ENCODE results near the gene WARS2.

The WARS2 gene

GRCh38 chr1:118986555-118987467, 153.6 kb downstream of the WARS2 start:
- CTCF ChIA-PET = no interaction called here
- no peak for TF ChIP-seq L3MBTL2 (conservative IDR thresholded peaks at IDR 0.05)
- no peak for TF ChIP-seq FOXM1 (IDR thresholded peaks at IDR 0.05; ENCODE audit: borderline replicate concordance)
- TF ChIP-seq FOXA1 (IDR thresholded peaks at IDR 0.05) = no peak
- DNase-seq (ENCODE audit: extremely low spot score) = no peak
- POLR2A ChIA-PET = no interaction called here

DNA sequence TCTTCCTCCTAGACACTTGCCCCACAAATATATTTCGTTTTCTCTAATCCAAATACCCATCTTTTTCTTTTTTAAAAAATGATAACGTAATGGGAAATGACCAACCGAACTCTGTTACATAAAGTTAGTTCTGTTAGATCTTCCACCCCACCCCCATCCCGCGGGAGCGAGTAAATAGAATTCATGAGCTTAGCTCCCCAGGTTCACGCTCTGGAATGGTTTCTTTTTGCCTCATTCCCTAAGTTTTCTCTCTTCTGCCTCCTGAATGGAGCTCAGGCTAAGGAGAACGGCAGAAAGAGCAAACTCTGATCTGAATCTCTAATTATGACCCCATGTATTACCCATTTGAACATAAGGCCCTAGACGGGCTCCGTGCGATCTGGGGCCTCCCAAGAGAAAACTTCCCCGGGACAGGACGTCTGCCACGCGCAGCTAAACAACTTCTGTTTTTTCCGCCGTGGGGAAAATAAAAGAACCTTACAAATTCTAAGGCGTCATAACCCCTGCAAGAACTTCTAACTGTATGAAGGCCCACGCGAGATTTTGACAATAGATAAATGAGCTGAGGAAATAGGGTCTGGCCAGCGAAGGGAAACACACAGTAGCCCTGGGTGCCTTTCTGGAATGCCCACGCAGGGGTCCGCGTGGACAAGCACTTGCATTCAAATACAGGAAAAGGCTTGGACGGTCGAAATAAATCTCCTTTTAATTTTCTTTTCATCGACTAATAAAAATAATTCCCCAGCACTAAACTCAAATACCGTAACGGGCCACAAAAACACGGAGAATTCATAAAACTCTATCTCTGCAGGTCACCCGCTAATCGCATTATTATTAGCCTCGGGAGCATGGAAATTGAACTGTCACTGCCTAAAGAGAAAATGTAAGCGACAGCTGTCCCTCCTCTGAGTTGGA, 154.6 kb downstream of the WARS2 start:
- CTCF ChIA-PET = no interaction called here
- no peak for DNase-seq (ENCODE audit: extremely low spot score)
- no peak for TF ChIP-seq LEF1 (IDR thresholded peaks at IDR 0.05; ENCODE audit: borderline replicate concordance)
- no peak for TF ChIP-seq ARNT (IDR thresholded peaks at IDR 0.05)
- no peak for TF ChIP-seq CTBP1 (IDR thresholded peaks at IDR 0.05; ENCODE audit: borderline replicate concordance)
- no peak for TF ChIP-seq L3MBTL2 (conservative IDR thresholded peaks at IDR 0.05)
- TF ChIP-seq FOXA1 (IDR thresholded peaks at IDR 0.05) = no peak
- no peak for TF ChIP-seq FOXK2 (IDR thresholded peaks at IDR 0.05)
- TF ChIP-seq SUZ12 (IDR thresholded peaks at IDR 0.05) = no peak
- TF ChIP-seq, protein P1, sequence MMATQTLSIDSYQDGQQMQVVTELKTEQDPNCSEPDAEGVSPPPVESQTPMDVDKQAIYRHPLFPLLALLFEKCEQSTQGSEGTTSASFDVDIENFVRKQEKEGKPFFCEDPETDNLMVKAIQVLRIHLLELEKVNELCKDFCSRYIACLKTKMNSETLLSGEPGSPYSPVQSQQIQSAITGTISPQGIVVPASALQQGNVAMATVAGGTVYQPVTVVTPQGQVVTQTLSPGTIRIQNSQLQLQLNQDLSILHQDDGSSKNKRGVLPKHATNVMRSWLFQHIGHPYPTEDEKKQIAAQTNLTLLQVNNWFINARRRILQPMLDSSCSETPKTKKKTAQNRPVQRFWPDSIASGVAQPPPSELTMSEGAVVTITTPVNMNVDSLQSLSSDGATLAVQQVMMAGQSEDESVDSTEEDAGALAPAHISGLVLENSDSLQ (IDR thresholded peaks at IDR 0.05) = no peak
- no peak for TF ChIP-seq ZNF384 (IDR thresholded peaks at IDR 0.05)
- no peak for TF ChIP-seq HDGF (IDR thresholded peaks at IDR 0.05; ENCODE audit: borderline replicate concordance)
- TF ChIP-seq SP1 (IDR thresholded peaks at IDR 0.05) = no peak
- TF ChIP-seq TARDBP (IDR thresholded peaks at IDR 0.05) = no peak
- TF ChIP-seq FOXM1 (IDR thresholded peaks at IDR 0.05; ENCODE audit: borderline replicate concordance) = no peak
- POLR2A ChIA-PET = no interaction called here

GRCh38 chr1:118984722-118985639, 155.5 kb downstream of the WARS2 start:
- TF ChIP-seq SP1 (IDR thresholded peaks at IDR 0.05) = no peak
- TF ChIP-seq ZNF384 (IDR thresholded peaks at IDR 0.05) = no peak
- no peak for TF ChIP-seq BHLHE40 (IDR thresholded peaks at IDR 0.05; ENCODE audit: borderline replicate concordance)
- TF ChIP-seq FOXM1 (IDR thresholded peaks at IDR 0.05; ENCODE audit: borderline replicate concordance) = no peak
- TF ChIP-seq CTBP1 (IDR thresholded peaks at IDR 0.05; ENCODE audit: borderline replicate concordance) = no peak
- TF ChIP-seq NFRKB (IDR thresholded peaks at IDR 0.05) = no peak
- TF ChIP-seq HDGF (IDR thresholded peaks at IDR 0.05; ENCODE audit: borderline replicate concordance) = no peak
- no peak for TF ChIP-seq ELF4 (IDR thresholded peaks at IDR 0.05)
- no peak for TF ChIP-seq FOXA1 (IDR thresholded peaks at IDR 0.05)
- no peak for TF ChIP-seq TARDBP (IDR thresholded peaks at IDR 0.05)
- TF ChIP-seq FOXK2 (IDR thresholded peaks at IDR 0.05) = no peak
- TF ChIP-seq SUZ12 (IDR thresholded peaks at IDR 0.05) = no peak
- no peak for DNase-seq (ENCODE audit: extremely low spot score)
- POLR2A ChIA-PET = no interaction called here
- CTCF ChIA-PET = interaction anchor here (0.6 kb wide), 1 partner anchor 651 kb away, joined by 3 read pairs; no protein-coding TSS in a partner anchor

GRCh38 chr1:118984086-118984721, 156.2 kb downstream of the WARS2 start:
- no peak for DNase-seq (ENCODE audit: extremely low spot score)
- TF ChIP-seq SP1 (IDR thresholded peaks at IDR 0.05) (no peak), FOXM1 (IDR thresholded peaks at IDR 0.05; ENCODE audit: borderline replicate concordance) (no peak), CTBP1 (IDR thresholded peaks at IDR 0.05; ENCODE audit: borderline replicate concordance) (no peak), LEF1 (IDR thresholded peaks at IDR 0.05; ENCODE audit: borderline replicate concordance) (no peak)
- CTCF ChIA-PET = interaction anchor here (0.6 kb wide), 1 partner anchor 650 kb away, joined by 3 read pairs; no protein-coding TSS in a partner anchor
- POLR2A ChIA-PET = no interaction called here

GRCh38 chr1:118983558-118984041, 156.9 kb downstream of the WARS2 start:
- TF ChIP-seq CTBP1 (IDR thresholded peaks at IDR 0.05; ENCODE audit: borderline replicate concordance) = no peak
- no peak for TF ChIP-seq FOXK2 (IDR thresholded peaks at IDR 0.05)
- TF ChIP-seq SUZ12 (IDR thresholded peaks at IDR 0.05) = no peak
- no peak for TF ChIP-seq FOXA1 (IDR thresholded peaks at IDR 0.05)
- no peak for TF ChIP-seq SP1 (IDR thresholded peaks at IDR 0.05)
- no peak for TF ChIP-seq NFRKB (IDR thresholded peaks at IDR 0.05)
- no peak for TF ChIP-seq HDGF (IDR thresholded peaks at IDR 0.05; ENCODE audit: borderline replicate concordance)
- TF ChIP-seq, protein P1 (IDR thresholded peaks at IDR 0.05) = no peak
- ChIA-PET POLR2A (no interaction called here), CTCF (no interaction called here)
- DNase-seq (ENCODE audit: extremely low spot score) = no peak

Data from HEK293T (cell line).